Activated CD8-positive, alpha-beta memory T cell treated with anti-CD3 and anti-CD28 coated beads for 1 hour (primary cell): ENCODE data around the gene AVPR2.

ENCODE experiments used
- DNase-seq, 2 donors: peaks; one replicate each; pipeline ENCODE4 v3.0.0-alpha.2; 2020; ENCODE audit warnings: low read depth in 1 of 2; ENCODE audit errors: extremely low read depth in 1 of 2

The AVPR2 gene

DNA sequence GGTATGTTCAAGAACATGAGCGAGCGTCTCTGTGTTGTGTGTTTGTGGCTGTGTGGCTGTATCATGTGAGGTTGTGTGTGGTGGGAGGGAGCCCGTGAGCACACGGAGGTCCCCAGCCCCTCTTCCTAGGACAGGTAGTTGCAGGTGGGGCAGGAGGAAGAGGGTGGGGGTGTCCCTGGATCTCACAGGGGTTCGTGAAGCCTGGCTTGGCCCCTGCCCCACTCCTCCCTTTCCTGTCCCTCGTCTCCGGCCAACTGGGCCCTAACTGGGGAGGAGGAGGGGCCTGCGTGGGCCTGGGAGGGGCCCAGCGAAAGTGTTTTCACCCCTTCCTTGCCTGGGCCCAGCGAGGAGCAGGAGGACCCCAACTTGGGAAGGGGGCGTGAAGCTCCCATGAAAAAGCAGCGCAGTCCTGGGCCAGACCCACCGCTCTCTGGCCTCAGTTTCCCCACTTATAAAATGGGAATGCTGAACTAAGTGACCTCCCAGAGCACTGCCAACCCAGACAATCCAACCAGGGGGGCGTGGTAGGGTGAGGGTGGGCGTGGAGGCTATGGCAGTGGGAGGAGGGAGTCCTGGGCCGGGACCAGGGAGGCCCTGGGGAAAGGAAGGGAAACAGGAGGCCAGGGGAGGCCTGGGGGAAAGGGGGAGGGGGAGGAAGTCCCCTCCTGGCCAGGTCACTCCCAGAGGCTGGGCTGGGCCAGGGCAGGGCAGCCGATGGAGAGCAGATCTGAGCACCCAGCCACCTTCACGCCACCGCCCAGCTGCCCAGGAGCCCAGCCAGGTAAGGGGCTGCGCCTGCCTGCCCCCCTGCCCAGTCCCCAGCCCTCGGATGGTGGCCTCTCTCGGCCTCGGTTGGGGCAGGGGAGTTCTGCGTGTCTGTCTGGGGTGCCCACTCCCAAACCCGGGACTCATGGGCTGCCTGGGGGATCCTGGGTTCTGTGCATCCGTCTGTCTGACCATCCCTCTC lies at the start of gene AVPR2:
TSS of gene AVPR2 (plus strand) at position 683 of the 967 bp plus-strand sequence. CDS start 473 bp downstream, outside the sequence.
- DNase-seq: no peak

DNA sequence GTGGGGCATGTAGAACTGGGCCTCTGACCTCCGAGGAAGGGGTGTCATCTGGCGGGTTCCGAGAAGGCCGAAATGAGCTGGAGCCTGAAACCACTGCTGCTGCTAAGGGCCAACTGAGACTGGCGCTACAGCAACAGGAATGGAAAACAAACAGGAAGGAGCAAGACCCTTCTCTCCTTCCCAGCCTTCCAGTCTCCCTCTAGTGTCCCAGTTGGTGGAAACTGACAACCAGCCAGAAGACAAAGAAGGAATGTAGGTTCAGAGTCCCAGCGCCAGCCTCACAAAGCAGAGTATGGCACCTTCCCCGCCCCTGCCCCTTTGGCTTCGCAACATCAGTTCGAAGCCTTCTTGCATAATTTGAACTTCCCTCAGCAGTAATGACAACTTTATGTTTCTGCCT lies 49.8 kb upstream of the AVPR2 start:
- no peak for DNase-seq

DNA sequence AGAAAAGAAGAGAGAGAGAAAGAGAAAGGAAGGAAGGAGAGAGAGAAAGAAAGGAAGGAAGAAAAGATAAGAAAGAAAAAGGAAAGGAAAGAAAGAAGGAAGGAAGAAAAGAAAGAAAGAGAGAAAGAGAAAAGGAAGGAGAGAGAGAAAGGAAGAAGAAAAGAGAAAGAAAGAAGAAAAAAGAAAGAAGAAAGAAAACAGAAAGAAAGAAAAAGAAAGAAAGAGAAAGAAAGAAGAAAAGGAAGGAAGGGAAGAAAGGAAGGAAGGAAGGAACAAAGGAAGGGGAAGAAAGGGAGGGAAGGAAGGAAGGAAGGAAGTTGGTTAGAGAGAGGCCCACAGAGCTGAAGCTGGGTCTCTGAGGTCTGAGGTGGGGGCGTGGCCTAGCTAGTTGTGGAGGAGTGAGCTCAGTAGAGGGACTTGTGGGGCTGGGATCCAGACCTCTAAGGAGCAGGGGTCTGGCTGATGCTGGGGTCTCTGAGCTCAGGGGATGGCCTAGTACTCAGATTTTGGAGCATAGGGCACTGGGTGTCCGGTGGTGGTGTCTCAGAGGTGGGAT lies 47.0 kb upstream of the AVPR2 start:
- no peak for DNase-seq

DNA sequence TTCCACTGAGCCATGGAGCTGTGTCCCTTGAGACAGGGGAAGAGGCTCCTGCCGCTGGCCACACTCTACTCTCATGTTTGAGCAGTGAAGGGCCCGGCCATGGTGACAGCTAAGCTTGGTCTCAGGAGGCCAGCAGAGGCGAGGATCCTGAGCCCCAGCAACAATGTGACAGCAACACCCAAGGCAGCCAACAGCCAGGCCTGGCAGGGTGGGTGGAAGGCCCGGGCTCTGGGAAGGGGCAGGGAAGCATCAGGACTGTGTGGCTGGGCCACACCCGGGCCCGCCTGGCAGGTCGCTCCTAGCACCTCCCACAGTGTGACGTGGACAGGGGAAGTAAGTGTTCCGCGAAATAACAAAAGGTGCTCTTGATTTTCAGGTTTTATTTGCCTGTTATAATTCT lies 43.3 kb upstream of the AVPR2 start:
- no peak for DNase-seq

DNA sequence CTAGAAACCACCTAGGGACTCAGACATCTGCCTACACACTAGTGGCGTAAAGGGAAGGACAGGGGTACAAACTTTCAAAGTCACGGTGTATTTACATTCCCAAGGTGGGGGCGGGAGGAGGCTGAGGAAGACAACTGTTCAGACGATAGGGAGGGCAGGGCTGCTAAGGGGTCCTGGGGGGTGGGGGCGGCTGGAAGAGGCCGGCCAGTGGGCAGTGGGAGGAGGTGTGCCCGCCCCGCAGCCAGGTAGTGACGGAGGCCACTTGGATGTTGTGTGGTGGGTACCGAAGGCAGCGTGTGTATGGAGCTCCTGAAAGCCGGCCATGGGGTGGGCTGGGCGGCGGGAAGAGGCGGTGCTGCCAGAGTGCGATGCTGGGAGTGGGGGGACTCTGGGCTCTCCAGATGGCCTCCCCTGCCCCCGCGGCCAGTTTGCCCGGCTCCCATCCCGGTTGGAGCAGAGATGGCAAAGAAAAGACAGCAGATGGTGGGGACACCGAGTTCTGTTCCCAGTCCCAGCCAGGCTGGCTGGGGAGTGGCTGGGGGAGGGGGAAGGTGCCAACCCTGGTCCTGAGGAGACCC lies 42.7 kb upstream of the AVPR2 start:
- DNase-seq: no peak

DNA sequence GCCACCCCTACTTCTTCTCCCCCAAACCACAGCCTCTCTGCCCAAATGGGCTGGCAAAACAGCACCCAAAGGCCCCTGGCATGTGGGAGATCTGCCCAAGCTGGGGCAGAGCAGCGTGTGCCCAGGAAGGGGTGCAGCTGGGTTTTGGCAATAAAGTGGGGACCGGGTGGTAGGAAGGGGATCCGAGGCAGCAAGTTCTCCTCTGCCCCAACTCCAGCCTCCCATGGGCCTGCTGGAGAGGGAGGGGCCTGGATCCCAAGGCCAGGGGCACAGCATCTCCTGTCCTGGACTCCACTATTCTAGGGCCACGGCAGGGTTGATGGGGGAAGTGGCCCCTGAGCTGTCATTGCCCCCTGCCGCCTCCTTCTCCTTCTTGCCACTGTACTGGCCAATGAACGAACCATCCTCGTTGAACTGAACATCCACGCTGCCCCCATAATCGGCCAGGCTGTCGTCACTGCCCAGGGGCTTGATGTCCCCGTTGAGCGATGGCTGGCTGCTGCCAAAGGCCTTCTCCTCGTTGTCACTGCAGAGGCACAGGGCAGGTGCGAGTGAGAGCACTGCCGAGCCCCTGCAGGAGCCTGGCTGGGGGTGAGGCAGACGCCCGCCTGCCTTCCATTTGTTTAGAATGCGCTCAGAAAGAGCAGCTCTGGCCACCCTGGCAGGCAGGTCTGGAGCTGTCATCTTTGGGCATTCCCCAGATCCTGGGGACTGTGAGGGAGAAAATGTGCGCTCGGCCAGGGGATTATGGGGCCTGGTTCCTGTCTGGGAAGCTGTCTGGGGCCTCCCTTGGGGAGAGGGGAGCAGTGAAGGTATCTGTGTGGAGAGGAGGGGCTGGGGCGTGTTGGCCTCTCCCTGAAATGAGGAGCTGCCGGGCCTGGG lies 41.9 kb upstream of the AVPR2 start:
- DNase-seq: no peak

DNA sequence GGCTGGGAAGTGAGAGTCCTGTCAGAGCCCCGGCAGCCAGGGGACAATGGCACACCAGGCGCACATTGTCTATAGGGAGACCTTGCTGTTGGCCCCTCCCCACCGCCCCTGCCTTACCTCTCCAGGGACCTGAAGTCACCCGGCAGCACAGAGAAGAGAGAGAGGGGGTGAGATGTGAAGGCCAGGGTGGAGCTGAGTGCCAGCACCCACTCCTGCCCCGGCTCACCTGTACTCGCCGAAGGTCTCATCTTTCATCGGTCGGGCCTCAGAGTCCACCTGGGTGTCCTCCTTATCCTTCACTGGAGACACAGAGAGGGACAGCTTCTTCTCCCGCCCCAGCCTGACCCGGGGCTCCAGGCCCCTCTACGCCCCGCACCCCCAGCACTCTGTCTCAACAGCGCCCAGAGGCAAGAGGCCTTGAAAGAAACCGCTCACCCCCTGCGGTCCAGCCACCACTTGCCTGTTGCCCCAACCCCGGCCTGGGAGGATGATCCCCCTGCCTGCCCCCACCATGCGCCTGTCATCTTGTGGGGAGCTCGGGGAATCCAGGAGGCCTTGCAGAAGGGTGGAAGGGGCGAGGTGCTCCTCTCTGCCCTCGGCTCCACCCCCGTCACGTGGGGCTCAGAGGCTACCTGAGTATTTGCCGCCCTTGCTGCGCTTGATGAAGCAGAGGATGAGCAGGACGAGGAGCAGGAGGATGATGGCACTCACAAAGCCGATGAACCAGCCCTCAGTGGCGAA lies 41.1 kb upstream of the AVPR2 start:
- DNase-seq: no peak

DNA sequence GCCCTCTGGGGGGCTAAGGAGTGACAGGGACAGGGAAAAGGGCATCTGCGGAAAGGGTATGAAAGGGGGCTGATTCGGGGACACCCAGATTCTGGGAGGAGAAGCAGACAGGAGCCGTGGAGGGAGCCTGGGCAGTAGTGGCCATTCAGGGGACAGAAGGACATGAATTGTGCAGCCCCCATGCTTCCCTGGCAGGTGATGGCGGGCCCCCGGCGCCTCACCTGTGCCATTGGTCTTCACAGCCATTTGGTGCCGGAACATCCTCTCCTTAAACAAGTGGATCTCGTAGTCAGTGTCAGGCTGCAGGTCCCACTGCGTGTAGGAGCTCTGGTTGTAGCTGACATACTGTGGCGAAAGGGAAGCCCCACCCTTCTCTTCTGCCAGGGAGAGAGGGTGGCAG lies 40.4 kb upstream of the AVPR2 start:
- DNase-seq: no peak

DNA sequence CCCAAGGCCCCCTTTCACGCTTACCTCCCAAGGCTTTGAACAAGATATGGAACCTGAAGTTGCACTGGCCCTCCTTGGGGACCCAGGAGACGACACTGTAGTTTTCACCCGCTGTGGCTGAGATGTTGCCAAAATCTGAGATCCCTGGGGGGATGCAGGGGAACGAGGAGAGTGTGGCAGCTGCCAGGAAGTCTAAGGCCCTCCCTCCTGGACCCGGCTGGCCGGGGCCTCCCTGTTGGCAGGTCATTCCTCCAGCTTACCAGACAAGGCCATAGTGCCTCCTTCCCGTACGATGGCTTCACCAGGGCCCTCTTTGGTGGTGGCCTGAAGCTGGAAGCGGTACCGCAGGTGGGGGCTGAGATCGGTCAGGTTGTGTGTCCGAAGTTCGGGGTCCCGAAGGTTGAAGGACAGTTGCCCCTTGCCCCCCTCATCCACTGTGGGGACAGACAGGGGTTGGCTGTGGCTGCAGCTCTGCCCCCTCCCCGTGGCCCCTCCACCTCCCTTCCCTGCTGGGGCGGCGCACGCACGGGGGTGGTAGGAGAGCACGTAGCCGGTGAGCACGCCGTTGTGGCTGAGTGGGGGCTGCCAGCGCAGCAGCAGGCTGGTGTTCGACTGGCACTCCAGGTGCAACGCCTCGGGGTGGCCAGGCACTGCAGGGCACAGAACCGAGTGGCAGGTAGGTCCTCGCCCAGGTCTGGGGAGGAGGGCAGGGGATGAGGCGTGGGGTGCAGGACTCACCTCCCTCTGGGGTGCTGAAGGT lies 39.7 kb upstream of the AVPR2 start:
- no peak for DNase-seq

DNA sequence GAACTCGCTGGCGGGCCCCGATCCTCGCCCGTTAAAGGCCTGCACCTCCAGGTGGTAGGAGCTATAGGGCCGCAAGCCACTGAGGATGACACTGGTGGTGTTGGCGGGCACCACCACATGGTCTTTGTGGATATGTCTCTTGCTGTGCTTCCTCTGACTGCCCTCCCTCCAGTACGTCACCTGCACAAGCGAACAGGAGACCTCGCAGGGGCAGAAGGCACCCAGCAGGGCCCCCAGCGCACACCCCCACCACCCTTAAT lies 39.2 kb upstream of the AVPR2 start:
- DNase-seq: no peak

DNA sequence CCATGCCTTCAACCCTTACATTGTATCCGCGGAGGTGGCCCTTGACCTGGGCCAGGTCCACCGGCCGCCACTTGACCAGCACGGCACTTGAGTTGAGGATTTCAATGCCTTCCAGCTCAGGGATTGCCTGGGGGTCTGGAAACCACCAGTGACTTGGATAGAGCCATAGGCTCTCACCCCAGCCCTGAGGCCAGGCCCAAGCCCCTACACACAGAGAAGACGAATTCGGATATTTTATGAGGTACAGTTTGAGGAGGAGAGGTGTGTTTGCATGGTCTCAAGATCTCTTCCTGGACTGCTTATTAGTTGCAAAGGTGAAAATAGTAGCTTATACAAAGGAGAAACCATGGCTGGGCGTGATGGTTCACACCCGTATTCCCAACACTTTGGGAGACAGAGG lies 38.8 kb upstream of the AVPR2 start:
- DNase-seq: no peak

DNA sequence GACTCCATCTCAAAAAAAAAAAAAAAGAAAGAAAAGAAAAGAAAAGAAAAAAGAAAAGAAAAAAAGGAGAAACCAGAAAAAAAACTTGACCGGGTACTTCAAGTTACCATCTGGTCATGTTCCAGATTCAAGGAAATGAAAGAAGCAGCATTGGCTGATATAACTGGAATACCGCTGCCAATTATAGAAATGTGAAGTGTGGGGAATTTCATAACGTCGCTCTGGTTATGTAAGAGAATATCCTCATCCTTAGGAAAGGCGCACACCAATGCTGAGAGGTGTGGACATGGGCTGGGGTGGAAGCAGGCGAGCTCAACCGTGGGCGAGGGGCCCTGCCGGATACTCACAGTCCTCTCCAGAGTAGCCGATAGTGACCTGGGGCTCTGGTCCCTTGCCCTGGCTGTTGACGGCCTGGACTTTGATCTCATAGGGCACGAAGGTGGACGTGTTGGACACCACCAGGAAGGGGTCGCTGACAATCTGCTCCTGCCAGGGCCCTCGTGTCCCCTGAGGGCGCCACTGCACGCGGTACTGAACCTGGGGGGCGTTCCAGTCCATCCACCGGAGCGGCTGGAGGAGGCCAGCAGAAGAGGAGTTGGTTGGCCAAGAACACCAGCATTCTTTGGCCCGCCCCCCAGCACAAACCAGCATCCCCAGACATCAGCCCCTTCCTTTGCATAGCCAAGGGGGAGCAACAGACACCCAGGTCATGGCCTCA lies 38.0 kb upstream of the AVPR2 start:
- DNase-seq: no peak

DNA sequence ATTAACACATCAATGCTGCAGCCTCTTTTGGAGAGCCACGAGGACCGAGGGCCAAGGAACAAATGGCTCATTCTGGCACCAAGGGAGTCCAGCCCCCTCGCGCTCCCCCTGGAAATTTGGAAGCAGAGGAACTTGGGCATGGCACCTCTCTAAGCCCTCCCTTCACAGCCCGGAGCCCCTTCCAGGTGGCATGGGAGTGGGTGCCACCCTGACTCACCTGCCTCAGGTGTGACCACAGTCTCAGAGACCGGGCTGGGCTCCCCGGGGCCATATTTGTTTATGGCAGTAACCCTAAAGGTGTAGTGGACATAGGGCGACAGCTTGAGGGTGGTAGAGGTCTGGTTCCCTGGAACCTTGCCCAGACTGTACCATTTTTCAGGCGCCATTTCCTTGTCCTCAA lies 37.3 kb upstream of the AVPR2 start:
- no peak for DNase-seq

DNA sequence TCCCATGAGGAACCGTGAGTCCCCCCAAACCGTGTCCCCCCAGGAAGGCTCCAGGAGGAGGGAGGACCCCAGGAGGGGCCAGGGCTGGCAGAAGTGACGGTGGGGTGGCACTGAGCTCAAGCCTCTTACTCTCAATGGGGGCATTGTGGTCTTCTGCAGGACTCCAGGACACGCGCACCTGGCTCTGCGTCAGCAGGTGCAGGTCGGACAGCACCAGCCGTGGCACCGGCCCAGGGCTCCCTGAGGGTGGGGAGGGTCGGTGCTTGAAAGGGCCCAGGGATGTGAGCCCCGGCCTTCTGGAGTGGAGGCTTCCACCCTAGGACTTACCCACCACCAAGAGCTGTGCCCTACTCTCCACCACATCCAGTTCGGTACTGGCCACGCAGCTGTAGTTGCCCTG lies 36.8 kb upstream of the AVPR2 start:
- DNase-seq: no peak

DNA sequence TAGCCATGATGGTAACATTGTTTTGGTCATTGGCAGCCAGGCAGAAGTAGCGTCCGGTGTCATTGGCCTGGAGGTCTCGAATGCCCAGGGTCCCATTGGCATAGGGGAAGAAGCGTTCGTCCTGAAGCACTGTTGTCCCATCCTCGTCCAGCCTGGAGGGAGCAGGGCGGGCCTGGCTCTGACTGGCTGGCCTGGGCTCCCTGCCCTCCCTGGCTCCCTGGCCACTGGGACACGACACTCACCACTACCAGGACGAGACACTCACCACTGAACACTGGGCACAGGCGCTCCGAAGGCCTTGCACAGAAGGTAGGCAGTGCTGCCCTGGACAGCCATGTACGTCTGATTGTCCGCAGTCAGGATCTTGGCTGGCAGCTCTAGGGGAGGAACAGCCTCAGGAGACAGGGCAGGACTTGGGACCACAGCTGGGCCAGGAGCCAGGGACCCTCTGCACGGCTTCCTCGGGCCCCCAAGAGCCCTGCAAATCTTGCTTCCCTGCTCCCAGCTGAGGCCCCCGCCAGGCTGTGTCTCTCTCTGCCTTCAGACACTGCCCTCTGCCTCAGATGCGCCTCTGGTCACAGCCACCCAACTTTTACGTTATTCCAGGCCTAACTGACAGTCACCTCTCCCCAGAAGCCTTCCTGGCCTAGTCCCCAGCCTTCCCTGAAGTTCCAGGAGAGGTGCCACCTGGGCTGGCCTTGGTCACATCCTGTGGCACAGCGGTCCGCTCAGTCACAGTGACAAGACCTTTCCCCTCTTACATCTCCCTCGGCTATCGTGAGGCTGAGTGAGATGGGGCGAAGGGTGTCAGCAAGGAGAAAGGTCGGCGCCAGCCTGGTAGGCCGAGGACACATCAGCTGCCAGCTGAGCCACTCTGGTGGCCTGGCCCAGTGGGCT lies 35.6 kb upstream of the AVPR2 start:
- no peak for DNase-seq

DNA sequence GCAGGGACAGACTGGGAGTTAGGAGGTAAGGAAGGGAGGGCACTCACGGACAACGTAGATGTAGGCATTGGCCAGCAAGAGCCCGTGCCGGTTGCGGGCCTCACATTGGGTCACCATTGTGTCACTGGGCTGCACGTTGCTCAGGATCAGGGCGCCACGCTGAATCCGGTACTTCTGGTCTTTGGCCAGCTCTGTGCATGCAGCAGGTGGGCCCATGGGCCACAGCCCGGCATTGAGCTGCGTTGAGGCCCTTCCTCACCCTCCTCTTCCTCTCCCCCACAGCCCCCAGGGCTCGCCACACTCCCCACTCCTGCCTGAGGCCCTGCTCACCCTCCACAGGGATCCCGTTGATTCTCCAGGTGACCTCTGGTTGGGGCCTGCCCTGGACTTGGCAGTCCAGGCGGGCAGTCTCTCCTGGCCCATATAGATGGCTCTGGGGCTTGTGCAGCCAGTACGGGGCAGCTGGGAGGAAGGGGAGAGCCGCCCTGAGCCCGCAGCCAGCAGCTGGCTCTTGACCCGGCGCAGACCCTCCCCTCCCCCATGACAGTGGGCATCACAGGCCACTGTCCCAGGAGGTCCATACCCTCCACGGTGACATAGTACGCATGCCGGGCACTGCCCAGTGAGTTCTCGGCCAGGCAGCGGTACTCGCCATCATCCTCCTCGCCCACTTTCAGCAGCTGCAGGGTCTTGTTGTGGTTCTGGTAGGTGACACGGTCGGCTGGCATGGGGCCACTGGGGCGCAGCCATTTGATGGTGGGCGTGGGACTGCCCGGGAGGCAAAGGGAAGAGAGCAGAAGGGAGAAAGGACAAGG lies 34.8 kb upstream of the AVPR2 start:
- no peak for DNase-seq

DNA sequence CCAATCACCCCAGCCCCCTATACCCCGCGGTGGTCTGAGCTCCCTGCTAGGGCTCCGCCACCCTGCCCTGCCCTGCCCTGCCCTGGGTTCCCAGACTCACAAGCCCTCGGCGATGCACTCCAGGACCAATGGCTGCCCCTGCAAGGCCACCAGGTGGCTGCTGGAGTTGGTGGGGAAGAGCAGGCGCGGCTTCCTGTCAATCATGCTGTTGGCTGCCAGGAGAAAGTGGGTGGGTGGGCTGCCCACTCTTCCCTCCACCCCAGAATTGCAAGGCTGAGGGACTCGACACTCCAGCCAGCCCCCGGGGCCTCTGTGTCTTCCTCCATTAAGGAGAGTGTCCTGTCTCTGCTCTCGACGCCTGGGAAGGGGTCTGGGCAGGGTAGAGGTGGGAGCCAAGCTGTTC lies 34.2 kb upstream of the AVPR2 start:
- no peak for DNase-seq
